ENCODE data around the gene ATG2A. TPM values are rescaled to one million over a fixed set of nuclear protein-coding genes. Genes with fewer than 3 reads are reported as not detected.

The ATG2A gene
- total and polyA plus RNA-seq, 9 of the 15 experiments (the other 6 are each of a cell fraction or from before 2014, with no cell fraction given): 0.25 to 45.9 (median 5.2) TPM

DNA sequence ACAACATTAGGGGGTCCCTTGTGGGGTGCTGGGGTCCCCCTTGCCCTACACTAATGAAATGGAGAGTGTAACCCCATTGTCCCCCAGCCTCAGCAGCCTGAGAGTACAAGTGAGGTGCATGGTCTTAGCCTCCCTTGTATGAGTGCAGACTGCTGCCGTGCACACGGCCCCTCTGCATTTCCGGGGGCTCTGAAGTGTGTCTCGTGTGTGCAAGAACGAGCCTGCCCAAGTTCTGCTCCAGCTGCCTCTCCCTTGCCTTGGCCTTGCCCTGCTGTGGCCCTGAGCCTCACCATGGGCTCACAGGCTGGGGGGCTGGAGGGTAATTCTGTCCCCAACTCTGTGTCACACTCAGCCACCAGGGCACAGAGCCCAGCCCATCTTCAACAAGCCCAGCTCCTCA is 33.4 kb downstream of the ATG2A start:
- no TSS peak for BruUV-seq (replicated peaks)
- H3K4me1 ChIP-seq (replicated peaks in 1 of 2; ENCODE audit: control insufficient read depth in 2 of 2, insufficient read depth in 2 of 2, low read length in 2 of 2): peaks cover 37 to 60% of the 10 kb centered on the region in 2 experiments
- in situ Hi-C loops (cut with MboI) (no loop called here), intact Hi-C loops (cut with micrococcal nuclease) (loop anchor here (10.0 kb wide), 1 partner anchor 231 kb away; the partner anchor contains the start of genes TM7SF2 and ZNHIT2)
- H3K27ac ChIP-seq (ENCODE audit: extremely low read depth, low read depth, low read length): no peak overlapping the region
- ATAC-seq (no peak), FAIRE-seq (no peak), DNase-seq (ENCODE audit: extremely low read depth in 1 of 4, low spot score in 3 of 4) (no peak)
- no peaks in the 10 kb centered on the region for H3K27me3 ChIP-seq (ENCODE audit: control insufficient read depth in 2 of 2, insufficient read depth in 2 of 2, low read length in 2 of 2)
- no peak overlapping the region for H2AFZ ChIP-seq (ENCODE audit: low read depth, low read length)
- no peaks in the 10 kb centered on the region for H4K20me1 ChIP-seq (replicated peaks; ENCODE audit: control insufficient read depth, insufficient read depth, low read length)
- peak overlapping the region in 1 of 2 experiments; percentile 20; a peak in 1 of 4 replicates for H3K9ac ChIP-seq (ENCODE audit: insufficient read depth in 1 of 2, low read depth in 2 of 2, low read length in 2 of 2)
- H3K9me1 ChIP-seq (ENCODE audit: control insufficient read depth, insufficient read depth, low read length): no peaks in the 10 kb centered on the region
- H3K9me3 ChIP-seq (replicated peaks; ENCODE audit: control insufficient read depth, insufficient read depth, low read depth, low read length): no peaks in the 10 kb centered on the region
- no peaks in the 10 kb centered on the region for H3K36me3 ChIP-seq (ENCODE audit: control insufficient read depth, insufficient read depth, low read length)
- POLR2A ChIA-PET: interaction anchor here (1.0 kb wide), 1 partner anchor 13 kb away, joined by 3 read pairs; no protein-coding TSS in a partner anchor
- WGBS (ENCODE audit: insufficient coverage, low coverage, missing lambda C conversion rate): 89% methylated on average over 3 of the region's 5 CpGs
- peaks cover 11% of the 10 kb centered on the region; the same call in 2 of the 3 replicates for H3K79me2 ChIP-seq (ENCODE audit: control insufficient read depth, insufficient read depth, low read length)
- no peak overlapping the region for H3K4me3 ChIP-seq
- CTCF ChIA-PET (ENCODE audit: low intra/inter-chr PET ratio): no interaction called here
- no peak for TF ChIP-seq KDM2B (CRISPR knock-in tag; IDR thresholded peaks at IDR 0.05)
- no peak for TF ChIP-seq RUNX1 (IDR thresholded peaks at IDR 0.05; ENCODE audit: low read depth)
- no peak for TF ChIP-seq ZNF133 (CRISPR knock-in tag; IDR thresholded peaks at IDR 0.05)
- TF ChIP-seq RNF2 (IDR thresholded peaks at IDR 0.05): no peak
- no peak for TF ChIP-seq HMG20B (CRISPR knock-in tag; IDR thresholded peaks at IDR 0.05)
- no peak for TF ChIP-seq ARID3A (IDR thresholded peaks at IDR 0.05; ENCODE audit: borderline replicate concordance, low read depth, low read length)
- no peak for TF ChIP-seq STAT5B (CRISPR knock-in tag; IDR thresholded peaks at IDR 0.05)
- TF ChIP-seq, protein P1, sequence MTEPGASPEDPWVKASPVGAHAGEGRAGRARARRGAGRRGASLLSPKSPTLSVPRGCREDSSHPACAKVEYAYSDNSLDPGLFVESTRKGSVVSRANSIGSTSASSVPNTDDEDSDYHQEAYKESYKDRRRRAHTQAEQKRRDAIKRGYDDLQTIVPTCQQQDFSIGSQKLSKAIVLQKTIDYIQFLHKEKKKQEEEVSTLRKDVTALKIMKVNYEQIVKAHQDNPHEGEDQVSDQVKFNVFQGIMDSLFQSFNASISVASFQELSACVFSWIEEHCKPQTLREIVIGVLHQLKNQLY (CRISPR knock-in tag; conservative IDR thresholded peaks at IDR 0.05): no peak
- TF ChIP-seq MAX (CRISPR knock-in tag; IDR thresholded peaks at IDR 0.05): no peak
- TF ChIP-seq PREB (CRISPR knock-in tag; IDR thresholded peaks at IDR 0.05): no peak
- TF ChIP-seq ZNF316 (IDR thresholded peaks at IDR 0.05): no peak
- no peak for TF ChIP-seq RHOXF2B (CRISPR knock-in tag; conservative IDR thresholded peaks at IDR 0.05)
- TF ChIP-seq ZNF12 (CRISPR knock-in tag; IDR thresholded peaks at IDR 0.05): no peak
- TF ChIP-seq SMARCA4 (IDR thresholded peaks at IDR 0.05): no peak
- no peak overlapping the region for H3K4me2 ChIP-seq (ENCODE audit: insufficient read depth, low read length)

Data from K562 (cell line).